ENCODE data around the gene WWOX.

WWOX gene

GRCh38 chr16:78794581-78795250 is 695.3 kb downstream of the WWOX start:
- TF ChIP-seq CTCF (IDR thresholded peaks at IDR 0.05; ENCODE audit: insufficient read depth, low read length, missing control alignments), result no peak
- CTCF ChIA-PET, result no interaction called here
- DNase-seq (ENCODE audit: low read depth, low spot score), result no peak
- POLR2A ChIA-PET, result no interaction called here
- H3K4me3 ChIP-seq (ENCODE audit: low read depth, low read length), result no peak overlapping the region

GRCh38 chr16:78795433-78795832 is 696.0 kb downstream of the WWOX start:
- TF ChIP-seq CTCF (IDR thresholded peaks at IDR 0.05; ENCODE audit: insufficient read depth, low read length, missing control alignments), result no peak
- CTCF ChIA-PET, result no interaction called here
- no peak for DNase-seq (ENCODE audit: low read depth, low spot score)
- no peak overlapping the region for H3K4me3 ChIP-seq (ENCODE audit: low read depth, low read length)
- POLR2A ChIA-PET, result no interaction called here

GRCh38 chr16:78796221-78796866 is 696.9 kb downstream of the WWOX start:
- ChIA-PET CTCF (no interaction called here), POLR2A (no interaction called here)
- no peak for TF ChIP-seq CTCF (IDR thresholded peaks at IDR 0.05; ENCODE audit: insufficient read depth, low read length, missing control alignments)
- DNase-seq (ENCODE audit: low read depth, low spot score), result no peak
- H3K4me3 ChIP-seq (ENCODE audit: low read depth, low read length), result no peak overlapping the region

- H3K4me3 ChIP-seq (ENCODE audit: low read depth, low read length), result no peak overlapping the region
- ChIA-PET POLR2A (no interaction called here), CTCF (no interaction called here)
- no peak for DNase-seq (ENCODE audit: low read depth, low spot score)
- TF ChIP-seq CTCF (IDR thresholded peaks at IDR 0.05; ENCODE audit: insufficient read depth, low read length, missing control alignments), result no peak
These were observed 700.0 kb downstream of the WWOX start for GRCh38 chr16:78799429-78799828.

GRCh38 chr16:78800523-78800922 is 701.1 kb downstream of the WWOX start:
- TF ChIP-seq CTCF (IDR thresholded peaks at IDR 0.05; ENCODE audit: insufficient read depth, low read length, missing control alignments), result no peak
- H3K4me3 ChIP-seq (ENCODE audit: low read depth, low read length), result no peak overlapping the region
- CTCF ChIA-PET, result no interaction called here
- no peak for DNase-seq (ENCODE audit: low read depth, low spot score)
- POLR2A ChIA-PET, result no interaction called here

- ChIA-PET CTCF (no interaction called here), POLR2A (no interaction called here)
- no peak for TF ChIP-seq CTCF (IDR thresholded peaks at IDR 0.05; ENCODE audit: insufficient read depth, low read length, missing control alignments)
- no peak for DNase-seq (ENCODE audit: low read depth, low spot score)
- H3K4me3 ChIP-seq (ENCODE audit: low read depth, low read length), result no peak overlapping the region
These were observed 704.7 kb downstream of the WWOX start for GRCh38 chr16:78804058-78804735.

Data from AG04449 (cell line).